ENCODE results near the gene SF3B5. TPM values are rescaled to one million over a fixed set of nuclear protein-coding genes. Genes with fewer than 3 reads are reported as not detected.

Gene SF3B5
- total and polyA plus RNA-seq, 12 donors, result 109 to 323 (median 174) TPM

Other genes with a start within 250 kb of the SF3B5 start
- 1 to 10 TPM in 1 of 9 donors, not detected in 8; 1.0 TPM for gene ZC2HC1B, start 231.1 kb downstream of the SF3B5 start, total RNA-seq
- gene ZC2HC1B, start 231.1 kb downstream of the SF3B5 start, polyA plus RNA-seq, result under 1 TPM in 1 of 3 donors, not detected in 2; 0.32 TPM
- gene PLAGL1, start 87.3 kb downstream of the SF3B5 start, total RNA-seq, result 100 to 1,000 TPM in 2 of 9 donors, 10 to 100 TPM in 7; 20.4 to 197 (median 78.5) TPM
- gene PLAGL1, start 87.3 kb downstream of the SF3B5 start, polyA plus RNA-seq, result 100 to 1,000 TPM in 2 of 3 donors, 10 to 100 TPM in 1; 27.5 to 101 (median 100) TPM
- 10 to 100 TPM in 5 of 9 donors, 1 to 10 TPM in 3, under 1 TPM in 1; 0.50 to 22.2 (median 12.9) TPM for gene STX11, start 54.9 kb upstream of the SF3B5 start, total RNA-seq
- 1 to 10 TPM; 2.7 to 4.8 (median 4.6) TPM for gene STX11, start 54.9 kb upstream of the SF3B5 start, polyA plus RNA-seq
- 100 to 1,000 TPM in 6 of 9 donors, 10 to 100 TPM in 3; 65.2 to 194 (median 120) TPM for gene UTRN, start 189.8 kb upstream of the SF3B5 start, total RNA-seq
- 10 to 100 TPM in 2 of 3 donors, 1 to 10 TPM in 1; 7.6 to 23.0 (median 19.5) TPM for gene UTRN, start 189.8 kb upstream of the SF3B5 start, polyA plus RNA-seq